Small intestine (tissue), 7 donors: ENCODE results near the gene PIP5K1A. TPM values are rescaled to one million over a fixed set of nuclear protein-coding genes. Genes with fewer than 3 reads are reported as not detected.
"Not testable (repeated sequence)": the region's sequence is repeated elsewhere in the genome, so short reads cannot be mapped to it uniquely, and the experiment has no call there.

Source experiments
- DNase-seq, 2 donors: peaks; one replicate each; pipeline versions ENCODE4 v3.0.0 to v3.0.0-alpha.2; 2013
- FAIRE-seq: peaks from 2 replicates; lab custom pipeline; 2012; peaks lifted over from hg19 to GRCh38; lab: Jason Lieb, UNC
- H3K27ac ChIP-seq, 3 donors: one replicate each; pipeline ENCODE4 v1.5.1; 2013; ENCODE audit warnings: low read length in 2 of 3, mild to moderate bottlenecking in 2 of 3, control low read depth in 1 of 3, inconsistent platforms in 1 of 3, low read depth in 1 of 3, moderate library complexity in 1 of 3
- H3K27me3 ChIP-seq, 3 donors: one replicate each; pipeline ENCODE4 v1.6.1; 2013; ENCODE audit warnings: low read length in 3 of 3, inconsistent platforms in 1 of 3; ENCODE audit not compliant: control insufficient read depth in 3 of 3, insufficient read depth in 3 of 3
- H3K36me3 ChIP-seq, 3 donors: one replicate each; pipeline ENCODE4 v1.6.1; 2013; ENCODE audit warnings: low read length in 3 of 3, inconsistent platforms in 1 of 3, low read depth in 1 of 3, mild to moderate bottlenecking in 1 of 3, moderate library complexity in 1 of 3; ENCODE audit not compliant: control insufficient read depth in 3 of 3, insufficient read depth in 2 of 3
- H3K4me1 ChIP-seq, 3 donors: one replicate each; pipeline ENCODE4 v1.6.1; 2013; ENCODE audit warnings: low read length in 2 of 3, inconsistent platforms in 1 of 3, low read depth in 1 of 3, mild to moderate bottlenecking in 1 of 3, moderate library complexity in 1 of 3; ENCODE audit not compliant: control insufficient read depth in 3 of 3, insufficient read depth in 2 of 3
- H3K4me3 ChIP-seq, 3 donors: one replicate each; pipeline ENCODE4 v1.5.1; 2013; ENCODE audit warnings: low read length in 3 of 3, control low read depth in 1 of 3, inconsistent platforms in 1 of 3, low read depth in 1 of 3, mild to moderate bottlenecking in 1 of 3, moderate library complexity in 1 of 3
- H3K9me3 ChIP-seq, 2 donors: one replicate each; pipeline ENCODE4 v1.6.1; 2013; ENCODE audit warnings: low read depth in 1 of 2, low read length in 1 of 2; ENCODE audit not compliant: control insufficient read depth in 2 of 2, insufficient read depth in 1 of 2
- WGBS, 3 donors: extraction: QIAGEN DNeasy Blood & Tissue Kit; methylation state at CpG; one replicate each; pipeline ENCODE4 v1.1.7; 2013; 5-methylcytosine and 5-hydroxymethylcytosine counted together
- polyA plus RNA-seq, 4 donors: library from polyadenylated mRNA; stranded (reverse) in 3 of 4; unstranded in 1 of 4; fragments of 200-250 nt in 3 of 4; fragments of 120-200 nt in 1 of 4; gene quantifications; one replicate each; pipeline versions ENCODE4 v1.2.1 to v1.2.3, GENCODE V29; 2013
- donor health status: healthy with polysubstance abuse.
- donor health status: control.
- donor health status: control.
- donor health status: Bipolar disorder and iron deficiency.
- donor health status: healthy.

Gene PIP5K1A
- polyA plus RNA-seq, 4 donors, result 18.8 to 31.7 (median 31.4) TPM

- Histone ChIP-seq H3K27ac (no peak overlapping the region), H3K9me3 (no peaks in the 10 kb centered on the region), H3K4me1 (no peaks in the 10 kb centered on the region), H3K4me3 (no peak overlapping the region), H3K36me3 (peaks cover 0 to 22% (median 0%) of the 10 kb centered on the region in 3 donors), H3K27me3 (no peaks in the 10 kb centered on the region)
- WGBS, 3 donors, result 79 to 87% (median 80%) methylated on average over 3 of the region's 3 CpGs
- FAIRE-seq (no peak), DNase-seq (no peak)
Measured at GRCh38 chr1:151273924-151274466, 75.6 kb downstream of the PIP5K1A start.

DNA sequence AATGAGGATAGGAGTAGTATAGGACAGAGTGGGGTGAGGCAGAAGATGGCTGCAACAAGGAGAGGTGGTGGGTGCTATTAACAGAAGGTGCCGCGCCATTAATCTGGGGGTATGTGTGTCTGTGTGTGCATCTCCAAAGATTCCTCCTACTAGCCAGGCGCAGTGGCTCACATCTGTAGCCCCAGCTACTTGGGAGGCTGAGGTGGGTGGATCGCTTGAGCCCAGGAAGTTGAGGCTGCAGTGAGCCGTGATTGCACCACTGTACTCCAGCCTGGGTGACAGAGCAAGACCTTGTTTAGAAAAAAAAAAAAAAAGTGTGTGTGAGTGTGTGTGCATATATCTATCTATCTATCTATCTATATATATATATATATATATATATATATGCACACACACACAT, 77.0 kb downstream of the PIP5K1A start:
- not testable (repeated sequence) for H3K4me1 ChIP-seq, H3K27ac ChIP-seq, H3K9me3 ChIP-seq, FAIRE-seq, H3K4me3 ChIP-seq, H3K27me3 ChIP-seq, DNase-seq
- H3K36me3 ChIP-seq, result peaks cover 0 to 13% (median 0%) of the 10 kb centered on the region in 3 donors
- 82 to 92% (median 87%) methylated on average over 5 of the region's 5 CpGs for WGBS, 3 donors

- peaks cover 0 to 5% (median 0%) of the 10 kb centered on the region in 3 donors for H3K36me3 ChIP-seq
- H3K4me1 ChIP-seq, result peaks cover 0 to 5% (median 0%) of the 10 kb centered on the region in 3 donors
- H3K27ac ChIP-seq, result no peak overlapping the region
- no peaks in the 10 kb centered on the region for H3K9me3 ChIP-seq
- H3K4me3 ChIP-seq, result no peak overlapping the region
- DNase-seq, result no peak
- FAIRE-seq, result no peak
- WGBS, 3 donors, result 63 to 65% (median 65%) methylated on average over 2 of the region's 2 CpGs
- H3K27me3 ChIP-seq, result no peaks in the 10 kb centered on the region
Measured at GRCh38 chr1:151277249-151277648, 78.9 kb downstream of the PIP5K1A start.

DNA sequence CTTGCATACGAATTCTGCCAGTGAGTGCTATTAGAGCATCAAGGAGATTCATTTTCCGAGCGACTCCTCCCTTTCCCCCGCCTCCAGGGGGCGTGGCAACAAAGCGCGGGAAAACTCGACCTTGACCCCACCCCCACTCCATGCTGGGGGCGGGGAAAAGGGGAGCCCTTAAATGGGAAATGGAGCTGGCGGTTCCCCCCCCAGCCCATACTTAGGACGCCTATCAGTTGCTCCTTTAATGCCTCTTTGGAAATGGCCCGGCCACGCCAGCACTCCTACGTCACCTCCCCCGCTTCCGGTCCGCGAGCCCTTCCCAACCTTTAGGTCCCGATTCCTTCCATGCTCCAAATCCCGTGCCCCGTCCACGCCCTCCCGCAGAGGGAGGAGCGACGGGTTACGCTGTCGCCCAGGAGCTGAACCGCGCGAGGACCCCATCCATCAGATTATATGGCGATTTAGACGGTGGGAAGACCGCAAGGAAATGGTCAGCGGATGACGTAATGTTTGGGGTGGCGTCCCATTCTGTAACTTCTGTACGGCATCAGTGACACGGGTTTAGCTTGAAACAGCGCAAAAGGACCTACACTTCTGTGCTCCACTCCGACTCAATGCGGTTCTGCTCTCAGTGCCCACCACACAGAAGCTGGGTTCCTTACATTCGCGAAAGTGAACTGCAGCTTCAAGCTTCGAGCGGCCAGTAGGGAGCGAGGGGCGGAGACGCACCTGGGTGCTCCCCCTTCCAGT, 83.0 kb downstream of the PIP5K1A start:
- FAIRE-seq (no peak), DNase-seq (peak; percentile 98 to 99)
- Histone ChIP-seq H3K9me3 (no peaks in the 10 kb centered on the region), H3K27ac (peak overlapping the region; percentile 92 to 97 (median 94)), H3K4me1 (peaks cover 0 to 17% (median 3%) of the 10 kb centered on the region in 3 donors), H3K4me3 (peak overlapping the region; percentile 45 to 74 (median 58)), H3K36me3 (peaks cover under 1 to 21% (median 2%) of the 10 kb centered on the region in 3 donors), H3K27me3 (no peaks in the 10 kb centered on the region)
- WGBS, 3 donors, result 0% methylated on average over 42 to 48 of the region's 48 CpGs

GRCh38 chr1:151281969-151282882, 83.9 kb downstream of the PIP5K1A start, which contains the start of gene ZNF687:
ZNF687 (plus strand) TSS chr1:151282299; CDS start chr1:151286292, 3,993 bp downstream.
- WGBS, 3 donors, result 1% methylated on average over 40 to 74 of the region's 74 CpGs
- H3K9me3 ChIP-seq, result no peaks in the 10 kb centered on the region
- peaks cover 0 to 17% (median 3%) of the 10 kb centered on the region in 3 donors for H3K4me1 ChIP-seq
- FAIRE-seq (peak; percentile 72), DNase-seq (peak; percentile 100)
- peak within 1 kb of the TSS; percentile 58 to 86 (median 74) for H3K4me3 ChIP-seq
- peak within 1 kb of the TSS; percentile 92 to 97 (median 94) for H3K27ac ChIP-seq
- H3K27me3 ChIP-seq, result no peaks in the 10 kb centered on the region
- H3K36me3 ChIP-seq, result peaks cover 8 to 29% (median 10%) of the 10 kb centered on the region in 3 donors

- peak; percentile 31 to 77 for DNase-seq
- Histone ChIP-seq H3K4me1 (peaks cover 0 to 17% (median 3%) of the 10 kb centered on the region in 3 donors), H3K36me3 (peaks cover 10 to 38% (median 15%) of the 10 kb centered on the region in 3 donors), H3K9me3 (no peaks in the 10 kb centered on the region), H3K4me3 (peak overlapping the region; percentile 58 to 86 (median 70)), H3K27me3 (no peaks in the 10 kb centered on the region), H3K27ac (peak overlapping the region; percentile 61 to 97 (median 92))
- no peak for FAIRE-seq
- 1 to 5% (median 2%) methylated on average over 37 to 44 of the region's 44 CpGs for WGBS, 3 donors
Measured at GRCh38 chr1:151282883-151283725, 84.8 kb downstream of the PIP5K1A start.

DNA sequence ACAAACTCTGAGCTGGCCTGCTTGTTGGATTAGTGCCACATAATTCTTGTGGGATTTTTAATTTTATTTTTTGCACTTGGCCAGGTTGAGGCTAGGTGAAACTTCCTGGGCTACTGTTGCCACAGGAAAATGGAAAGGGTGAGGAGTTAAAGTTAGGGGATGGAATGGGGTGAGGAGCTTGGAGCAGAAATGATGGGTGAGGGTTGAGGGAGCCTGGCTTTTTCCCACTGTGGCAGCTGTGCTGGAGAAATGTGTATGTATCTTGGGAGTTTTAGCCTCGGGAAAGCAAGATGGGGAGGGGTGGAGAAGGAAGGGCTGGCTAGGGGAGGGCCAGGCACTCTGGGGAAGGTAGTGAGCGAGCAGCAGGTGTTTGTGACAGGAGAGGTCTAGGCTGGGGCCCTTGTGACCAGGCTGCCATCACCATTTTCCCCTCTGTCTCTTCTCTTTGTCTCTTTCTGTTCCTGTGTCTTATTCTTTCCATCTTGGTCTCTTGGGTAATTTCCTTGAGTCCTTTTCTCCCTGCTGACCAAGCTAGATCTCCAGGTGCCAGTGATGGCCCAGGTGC, 85.7 kb downstream of the PIP5K1A start:
- no peak for DNase-seq
- Histone ChIP-seq H3K4me1 (peaks cover 0 to 17% (median 3%) of the 10 kb centered on the region in 3 donors), H3K27ac (no peak overlapping the region)

More for the DNA sequence above, 85.7 kb downstream of the PIP5K1A start:
- no peak for FAIRE-seq
- 27 to 60% (median 44%) methylated on average over 1 to 2 of the region's 2 CpGs for WGBS, 3 donors
- no peaks in the 10 kb centered on the region for H3K9me3 ChIP-seq
- H3K27me3 ChIP-seq, result no peaks in the 10 kb centered on the region
- H3K36me3 ChIP-seq, result peaks cover 10 to 48% (median 22%) of the 10 kb centered on the region in 3 donors
- H3K4me3 ChIP-seq, result peak overlapping the region in 2 of 3 donors; percentile 58 to 70
